B cell (primary cell): Measurements from ENCODE around the gene RPP25L. TPM values are rescaled to one million over a fixed set of nuclear protein-coding genes. Genes with fewer than 3 reads are reported as not detected.

ENCODE experiments used
- ATAC-seq: fragments of 200-7000 bp; cut with Tn5 transposase; one replicate; pipeline ENCODE4 v1.10.0; 2021; ENCODE audit warnings: low read depth, mild to moderate bottlenecking, moderate number of reproducible peaks, moderate library complexity
- CTCF ChIA-PET: fragments of 350-600 bp; sonication (Branson Sonifier 250); formaldehyde crosslinking; loops from one replicate; lab custom pipeline; 2021; ENCODE audit warnings: antibody characterized with exemption, inconsistent platforms; lab: Charles Lee
- POLR2A ChIA-PET: fragments of 350-600 bp; sonication (Branson Sonifier 250); formaldehyde crosslinking; loops from one replicate; lab custom pipeline; 2021; ENCODE audit warnings: antibody characterized with exemption; lab: Charles Lee
- DNase-seq: peaks from one replicate; pipeline ENCODE4 v3.0.0; 2013
- H2AFZ ChIP-seq: 2 replicates; pipeline ENCODE4 v1.6.1; 2012; ENCODE audit warnings: mild to moderate bottlenecking, low read depth, low read length; ENCODE audit not compliant: insufficient read depth, poor library complexity, severe bottlenecking
- H3K27ac ChIP-seq, 2 donors: 1 replicate in 1 of 2; 2 replicates in 1 of 2; pipeline ENCODE4 v1.5.1; 2012 to 2013; ENCODE audit warnings: low read length in 2 of 2, mild to moderate bottlenecking in 2 of 2, moderate library complexity in 1 of 2
- H3K27me3 ChIP-seq, 4 experiments: fragments of 200-600 bp in 1 of 4; sonication (generic) in 1 of 4; replicated peaks in 1 of 4; 1 replicate in 2 of 4; 2 replicates in 2 of 4; pipeline versions ENCODE4 v1.6.1 to v1.7.0; 2013 to 2016; ENCODE audit warnings: low read length in 3 of 4, mild to moderate bottlenecking in 2 of 4, mixed read lengths in 1 of 4, moderate library complexity in 1 of 4; ENCODE audit not compliant: insufficient read depth in 4 of 4, control insufficient read depth in 3 of 4; ENCODE audit errors: control extremely low read depth in 1 of 4
- H3K36me3 ChIP-seq, 2 experiments: replicated peaks in 1 of 2; 1 replicate in 1 of 2; 2 replicates in 1 of 2; pipeline versions ENCODE4 v1.6.1 to v1.7.1; 2013; ENCODE audit warnings: low read length in 1 of 2; ENCODE audit not compliant: insufficient read depth in 2 of 2, control insufficient read depth in 1 of 2; ENCODE audit errors: control extremely low read depth in 1 of 2, extremely low read depth in 1 of 2
- H3K4me1 ChIP-seq, 2 donors: fragments of 200-600 bp in 1 of 2; sonication (generic) in 1 of 2; 1 replicate in 1 of 2; 2 replicates in 1 of 2; pipeline versions ENCODE4 v1.5.1 to v1.6.1; 2013 to 2017; ENCODE audit warnings: low read length in 2 of 2; ENCODE audit not compliant: control insufficient read depth in 2 of 2, insufficient read depth in 2 of 2
- H3K4me2 ChIP-seq: replicated peaks from 2 replicates; pipeline ENCODE3; 2012; ENCODE audit warnings: mild to moderate bottlenecking, low read depth, low read length; ENCODE audit not compliant: poor library complexity, severe bottlenecking
- H3K4me3 ChIP-seq, 5 experiments: fragments of 200-600 bp in 1 of 5; sonication (generic) in 1 of 5; 1 replicate in 3 of 5; 2 replicates in 2 of 5; pipeline versions ENCODE4 v1.5.1 to v1.7.0; 2011 to 2016; ENCODE audit warnings: low read length in 4 of 5, mild to moderate bottlenecking in 4 of 5, low read depth in 2 of 5, control low read depth in 1 of 5, moderate library complexity in 1 of 5; ENCODE audit not compliant: insufficient read depth in 1 of 5; ENCODE audit errors: control extremely low read depth in 1 of 5, extremely low read depth in 1 of 5
- H3K79me2 ChIP-seq: fragments of 200-600 bp; sonication (generic); one replicate; pipeline ENCODE4 v1.6.0; 2016; ENCODE audit warnings: low read length; ENCODE audit not compliant: control insufficient read depth, insufficient read depth
- H3K9ac ChIP-seq: fragments of 200-600 bp; sonication (generic); 2 replicates; pipeline ENCODE4 v1.6.1; 2017; ENCODE audit warnings: mild to moderate bottlenecking, low read length, moderate library complexity
- H3K9me3 ChIP-seq, 3 donors: one replicate each; pipeline versions ENCODE4 v1.6.1 to v1.7.1; 2013; ENCODE audit warnings: low read length in 2 of 3; ENCODE audit not compliant: control insufficient read depth in 2 of 3, insufficient read depth in 1 of 3; ENCODE audit errors: control extremely low read depth in 1 of 3
- H4K20me1 ChIP-seq: 2 replicates; pipeline ENCODE4 v1.6.0; 2012; ENCODE audit warnings: mild to moderate bottlenecking, low read length; ENCODE audit not compliant: insufficient read depth, control insufficient read depth, poor library complexity, severe bottlenecking
- H3K27ac Mint-ChIP-seq: one replicate; pipeline ENCODE4 v1.8.0; 2021; ENCODE audit warnings: mixed read lengths
- H3K27me3 Mint-ChIP-seq: one replicate; pipeline ENCODE4 v1.8.0; 2021; ENCODE audit warnings: mixed read lengths
- H3K4me1 Mint-ChIP-seq: one replicate; pipeline ENCODE4 v1.8.0; 2021; ENCODE audit warnings: mixed read lengths
- H3K4me3 Mint-ChIP-seq: one replicate; pipeline ENCODE4 v1.8.0; 2021; ENCODE audit warnings: mixed read lengths
- H3K9me3 Mint-ChIP-seq: one replicate; pipeline ENCODE4 v1.8.0; 2022; ENCODE audit warnings: mixed read lengths; ENCODE audit not compliant: insufficient read depth
- EZH2 ChIP-seq: IDR thresholded peaks from 2 replicates; pipeline ENCODE4 v1.6.1; 2012; ENCODE audit warnings: borderline replicate concordance, low read depth, mild to moderate bottlenecking, moderate library complexity, low read length; ENCODE audit not compliant: insufficient read depth, poor library complexity, severe bottlenecking
- WGBS: methylation state at CpG from one replicate; pipeline ENCODE4 v1.1.5; 2013; ENCODE audit warnings: missing lambda C conversion rate; ENCODE audit not compliant: insufficient coverage; 5-methylcytosine and 5-hydroxymethylcytosine counted together
- intact Hi-C: fragments of 100-400 bp; cut with micrococcal nuclease; formaldehyde crosslinking; loops from one replicate; pipeline ENCODE4 v1.10.0; 2022
- polyA plus RNA-seq: library from polyadenylated mRNA; depleted of rRNA; stranded (reverse); fragments of >200 nt; gene quantifications from 2 replicates; pipeline ENCODE4 v1.2.3, GENCODE V29; 2012
- total RNA-seq, 2 donors: library from RNA; stranded (reverse); fragments of 120-200 nt in 1 of 2; gene quantifications; 1 replicate in 1 of 2; 2 replicates in 1 of 2; pipeline versions ENCODE4 v1.2.3 to v1.2.4, GENCODE V29; 2013 to 2022
- TF ChIP-seq, protein P1 (sequence below): fragments of 200-600 bp; IDR thresholded peaks from one replicate; pipeline ENCODE4 v1.8.0; 2022; ENCODE audit warnings: antibody characterized with exemption, mild to moderate bottlenecking

Gene RPP25L
- total and polyA plus RNA-seq, 2 donors (not counting 1 experiment from before 2014, with no cell fraction given), result 20.2 to 27.0 TPM

DNA sequence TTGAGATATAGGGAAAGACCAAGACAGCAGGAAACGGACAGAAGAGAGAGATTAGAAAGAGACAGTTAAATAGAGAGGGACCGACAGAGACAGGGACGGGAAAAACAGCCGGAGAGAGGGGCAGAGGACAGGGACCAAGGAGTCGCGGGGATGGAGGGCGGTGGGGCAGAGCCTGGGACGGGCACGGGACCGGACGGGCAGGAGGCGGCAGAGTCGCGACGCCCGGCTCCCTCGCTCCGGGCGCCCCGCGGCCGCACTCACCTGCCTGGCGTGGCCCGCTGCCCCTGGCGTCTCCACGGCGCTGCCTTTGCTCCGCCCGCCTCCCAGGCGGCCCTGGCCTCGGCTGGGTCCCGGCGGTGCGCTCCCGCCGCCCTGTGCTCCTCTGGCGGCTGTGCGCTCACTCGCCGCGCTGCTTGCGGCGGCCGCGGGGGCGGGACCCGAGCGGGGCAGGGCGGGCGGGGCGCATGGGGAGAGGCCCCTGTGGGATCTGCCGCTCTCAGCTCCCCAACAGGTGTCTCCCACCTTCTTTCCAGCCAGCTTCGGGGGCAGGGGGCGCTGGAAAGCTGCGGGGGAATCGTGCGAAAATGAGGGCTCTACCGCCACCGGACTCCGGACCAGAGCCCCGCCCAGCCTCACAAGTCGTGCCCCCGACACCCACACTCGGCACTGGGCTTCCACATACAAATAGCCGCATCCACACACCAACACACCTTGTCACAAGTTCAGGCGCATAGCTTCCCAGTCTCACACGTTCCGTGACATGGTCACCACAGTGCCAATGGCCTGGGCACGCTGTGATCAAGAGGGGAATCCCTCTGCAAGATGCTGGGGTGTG, 17.0 kb upstream of the RPP25L start, which contains the start of gene ARID3C:
Gene ARID3C (minus strand): TSS at position 411 of the 835 bp plus-strand sequence. CDS start 1,052 bp downstream, outside the sequence.
- H3K4me3 Mint-ChIP-seq, result peak within 1 kb of the TSS; percentile 91
- no peaks in the 10 kb centered on the region for H3K9me3 Mint-ChIP-seq
- Histone ChIP-seq H3K9ac (peak within 1 kb of the TSS; percentile 53), H3K79me2 (no peaks in the 10 kb centered on the region), H3K27me3 (peaks cover 0 to 67% (median 51%) of the 10 kb centered on the region in 4 experiments), H3K9me3 (peaks cover 0 to 22% (median 0%) of the 10 kb centered on the region in 3 donors), H3K4me1 (peaks cover 26 to 33% of the 10 kb centered on the region in 2 donors), H3K27ac (no peak within 1 kb of the TSS), H3K36me3 (no peaks in the 10 kb centered on the region), H3K4me3 (peak within 1 kb of the TSS in 4 of 5 experiments; percentile 18 to 57 (median 44)), H2AFZ (peak within 1 kb of the TSS; percentile 58), H3K4me2 (peak within 1 kb of the TSS; percentile 81), H4K20me1 (peaks cover 8% of the 10 kb centered on the region)
- CTCF ChIA-PET, result interaction anchor here (0.7 to 1.3 kb wide), 7 partner anchors 9 to 25 kb away, joined by 3 to 6 read pairs (median 3); partner anchors contain the start of genes DCTN3, RPP25L and SIGMAR1
- TF ChIP-seq, protein P1, sequence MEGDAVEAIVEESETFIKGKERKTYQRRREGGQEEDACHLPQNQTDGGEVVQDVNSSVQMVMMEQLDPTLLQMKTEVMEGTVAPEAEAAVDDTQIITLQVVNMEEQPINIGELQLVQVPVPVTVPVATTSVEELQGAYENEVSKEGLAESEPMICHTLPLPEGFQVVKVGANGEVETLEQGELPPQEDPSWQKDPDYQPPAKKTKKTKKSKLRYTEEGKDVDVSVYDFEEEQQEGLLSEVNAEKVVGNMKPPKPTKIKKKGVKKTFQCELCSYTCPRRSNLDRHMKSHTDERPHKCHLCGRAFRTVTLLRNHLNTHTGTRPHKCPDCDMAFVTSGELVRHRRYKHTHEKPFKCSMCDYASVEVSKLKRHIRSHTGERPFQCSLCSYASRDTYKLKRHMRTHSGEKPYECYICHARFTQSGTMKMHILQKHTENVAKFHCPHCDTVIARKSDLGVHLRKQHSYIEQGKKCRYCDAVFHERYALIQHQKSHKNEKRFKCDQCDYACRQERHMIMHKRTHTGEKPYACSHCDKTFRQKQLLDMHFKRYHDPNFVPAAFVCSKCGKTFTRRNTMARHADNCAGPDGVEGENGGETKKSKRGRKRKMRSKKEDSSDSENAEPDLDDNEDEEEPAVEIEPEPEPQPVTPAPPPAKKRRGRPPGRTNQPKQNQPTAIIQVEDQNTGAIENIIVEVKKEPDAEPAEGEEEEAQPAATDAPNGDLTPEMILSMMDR, result no peak
- peak; percentile 15 for TF ChIP-seq EZH2
- peak within 1 kb of the TSS; percentile 1 for H3K27ac Mint-ChIP-seq
- H3K27me3 Mint-ChIP-seq, result peaks cover 55% of the 10 kb centered on the region
- peaks cover 18% of the 10 kb centered on the region for H3K4me1 Mint-ChIP-seq
- intact Hi-C loops, result loop anchor here (2.0 kb wide), 1 partner anchor 16 kb away; the partner anchor contains the start of gene RPP25L
- DNase-seq (peak; percentile 62), ATAC-seq (peak; percentile 81)
- POLR2A ChIA-PET, result interaction anchor here (0.6 kb wide), 1 partner anchor 13 kb away, joined by 3 read pairs; no protein-coding TSS in a partner anchor
- 2% methylated on average over 69 of the region's 69 CpGs for WGBS
